NCI-H2196 treated with DMSO at 0.1 percent for 48 hours (cell line): ENCODE measurements around the gene SLC37A1.

Experiments
- DNase-seq: peaks from one replicate; lab custom pipeline; 2025; ENCODE audit not compliant: unreplicated experiment; lab: John Stamatoyannopoulos, UW

Gene SLC37A1

GRCh38 chr21:42572906-42573495, 59.3 kb downstream of the SLC37A1 start:
- DNase-seq: no peak

DNA sequence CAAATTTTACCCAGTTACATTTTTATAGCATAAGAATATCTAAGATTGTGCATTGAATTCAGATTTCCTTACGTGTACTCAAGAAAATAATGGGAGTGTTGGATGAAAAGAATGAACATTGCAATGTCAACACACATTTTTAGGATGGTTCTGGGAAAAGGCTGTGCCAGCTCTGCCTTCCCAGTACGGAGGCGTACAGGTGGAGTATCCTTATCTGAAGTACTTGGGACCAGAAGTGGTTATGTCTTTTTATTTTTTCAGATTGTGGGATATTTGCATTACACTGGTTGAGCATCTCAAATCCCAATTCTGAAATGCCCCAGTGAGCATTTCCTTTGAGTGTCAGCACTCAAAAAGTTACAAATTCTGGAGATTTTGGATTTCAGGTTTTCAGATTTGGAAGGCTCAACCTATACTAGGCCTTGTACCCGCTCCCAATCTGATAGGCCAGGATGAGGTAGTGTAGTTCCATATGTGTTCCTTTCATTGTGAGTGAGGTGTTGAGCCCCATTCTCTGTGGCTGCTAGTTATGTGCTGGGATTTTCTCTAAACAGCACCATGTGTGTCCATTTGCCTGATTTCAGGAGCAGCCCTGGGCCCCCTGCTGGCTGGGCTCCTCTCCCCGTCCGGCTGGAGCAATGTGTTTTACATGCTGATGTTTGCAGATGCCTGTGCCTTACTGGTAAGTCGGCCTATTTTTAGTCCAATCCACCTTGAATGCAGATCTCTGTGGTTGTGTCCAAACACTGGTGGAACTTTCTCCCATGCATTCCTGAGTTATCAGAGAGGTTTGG, 60.8 kb downstream of the SLC37A1 start:
- no peak for DNase-seq

GRCh38 chr21:42575111-42575510, 61.5 kb downstream of the SLC37A1 start:
- DNase-seq: no peak

DNA sequence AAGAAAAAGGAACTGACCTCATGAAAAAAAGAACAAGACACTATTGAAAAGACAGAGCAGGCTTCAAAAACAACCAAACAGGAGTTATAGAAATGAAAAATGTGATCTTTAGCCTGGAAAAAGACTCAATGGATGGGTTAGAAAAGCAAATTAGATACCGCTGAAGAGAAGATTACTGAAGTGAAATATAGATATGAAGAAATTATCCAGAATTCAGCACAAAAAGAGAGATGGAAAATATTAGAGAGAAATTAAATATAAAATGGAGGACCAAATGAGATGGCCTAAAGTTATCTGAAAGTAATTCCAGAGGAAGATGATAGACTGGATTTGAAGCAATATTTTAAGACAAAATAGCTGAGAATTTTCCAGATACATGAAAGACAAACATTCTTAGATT, 63.0 kb downstream of the SLC37A1 start:
- no peak for DNase-seq

GRCh38 chr21:42578034-42578433, 64.4 kb downstream of the SLC37A1 start:
- no peak for DNase-seq

- no peak for DNase-seq
Observed at GRCh38 chr21:42578761-42579415, 65.2 kb downstream of the SLC37A1 start.

- no peak for DNase-seq
Observed at GRCh38 chr21:42579456-42580075, 65.9 kb downstream of the SLC37A1 start.

GRCh38 chr21:42580076-42580792, 66.6 kb downstream of the SLC37A1 start:
- DNase-seq: no peak

- DNase-seq: no peak
Observed at GRCh38 chr21:42580793-42581321, 67.2 kb downstream of the SLC37A1 start.

DNA sequence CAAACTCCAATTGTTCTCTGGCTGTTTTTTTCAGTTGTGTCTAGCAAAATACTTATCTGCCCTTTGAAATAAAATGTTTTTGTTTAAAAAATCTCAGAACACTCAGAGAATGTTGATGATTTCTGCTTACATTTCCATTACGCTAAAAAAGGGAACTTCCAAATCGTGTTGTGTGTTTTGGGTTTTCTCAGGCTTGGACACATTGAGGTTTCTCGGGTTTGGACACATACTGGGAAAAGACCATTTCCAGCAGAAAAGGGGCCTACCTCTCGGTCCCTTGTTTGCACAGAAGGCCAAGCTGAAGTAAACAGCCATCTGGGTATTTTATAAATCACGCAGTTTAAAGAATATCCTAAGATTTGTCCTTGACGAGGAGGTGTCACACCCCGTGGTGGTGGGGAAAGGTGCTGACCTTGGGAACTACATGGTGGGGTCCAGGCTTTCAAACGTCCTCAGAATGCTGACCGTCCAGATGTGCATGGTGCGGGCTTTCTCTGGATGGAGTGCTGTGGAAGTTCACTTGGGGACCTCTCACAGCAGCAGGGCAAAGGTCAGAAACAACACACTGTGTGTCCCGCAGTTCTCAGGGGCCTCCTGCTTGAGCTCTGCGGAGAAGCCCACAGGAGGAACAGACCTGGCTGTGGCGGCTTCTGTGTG, 67.8 kb downstream of the SLC37A1 start:
- no peak for DNase-seq

- DNase-seq: no peak
Observed at GRCh38 chr21:42581993-42582786, 68.5 kb downstream of the SLC37A1 start.

GRCh38 chr21:42582787-42583476, 69.3 kb downstream of the SLC37A1 start:
- DNase-seq: no peak

DNA sequence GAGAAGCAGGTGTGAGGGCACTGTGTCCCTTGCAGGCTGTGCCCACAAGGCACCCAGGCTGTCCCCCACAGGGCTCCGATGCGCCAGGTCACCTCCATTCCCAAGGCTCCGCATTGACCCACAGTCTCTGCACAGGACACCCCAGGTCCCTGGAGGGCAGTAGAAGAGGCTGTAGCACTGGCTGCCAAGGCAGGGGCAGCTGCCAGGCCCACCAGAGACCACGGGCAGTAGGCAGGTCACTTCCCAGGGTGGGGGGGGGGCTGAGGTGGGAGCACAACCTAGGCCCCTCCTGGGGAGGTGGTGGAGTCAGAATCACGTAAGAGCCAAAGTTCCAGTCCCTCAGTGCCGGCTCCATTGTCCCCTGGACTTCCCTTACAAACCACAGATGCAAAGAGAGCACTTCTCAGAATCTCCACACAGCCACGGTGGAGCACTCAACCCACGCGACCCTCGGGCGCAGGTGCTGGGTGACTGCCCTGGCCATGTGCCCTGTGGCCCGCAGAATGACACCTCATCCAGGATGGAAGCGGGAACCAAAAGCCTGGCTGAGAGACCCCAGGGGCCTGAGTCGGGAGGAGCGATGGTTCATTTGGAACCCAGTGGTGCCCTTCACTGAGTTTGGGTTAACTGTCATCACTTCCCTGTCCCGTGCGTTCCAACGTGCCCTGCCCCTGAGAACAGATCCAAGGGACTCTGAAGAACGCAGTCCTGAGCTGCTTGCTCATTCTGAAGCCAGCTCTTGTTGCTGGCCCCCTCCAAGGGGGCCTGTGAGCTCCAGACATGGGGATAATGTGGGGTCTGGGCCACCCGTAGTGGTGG, 70.0 kb downstream of the SLC37A1 start:
- no peak for DNase-seq

- DNase-seq: no peak
Observed at GRCh38 chr21:42584296-42584641, 70.6 kb downstream of the SLC37A1 start.

DNA sequence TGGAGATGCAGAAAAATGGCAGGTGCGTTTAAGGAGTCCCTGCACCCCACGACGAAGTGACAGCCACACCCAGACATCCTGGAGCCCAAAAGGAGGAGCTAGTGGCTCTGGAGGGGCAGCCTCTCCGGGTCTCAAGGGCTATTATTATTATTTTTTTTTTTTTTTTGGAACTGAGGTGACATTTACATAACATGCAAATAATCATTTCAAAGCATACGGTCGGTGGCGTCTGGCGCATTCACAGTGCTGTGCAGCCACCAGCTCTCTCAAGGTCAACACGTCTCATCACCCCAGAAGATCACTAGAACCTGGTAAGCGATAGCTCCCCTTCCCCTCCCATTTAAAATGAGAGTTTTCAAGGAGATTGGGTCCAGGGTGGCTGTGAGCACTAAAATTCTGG, 72.2 kb downstream of the SLC37A1 start:
- no peak for DNase-seq

DNA sequence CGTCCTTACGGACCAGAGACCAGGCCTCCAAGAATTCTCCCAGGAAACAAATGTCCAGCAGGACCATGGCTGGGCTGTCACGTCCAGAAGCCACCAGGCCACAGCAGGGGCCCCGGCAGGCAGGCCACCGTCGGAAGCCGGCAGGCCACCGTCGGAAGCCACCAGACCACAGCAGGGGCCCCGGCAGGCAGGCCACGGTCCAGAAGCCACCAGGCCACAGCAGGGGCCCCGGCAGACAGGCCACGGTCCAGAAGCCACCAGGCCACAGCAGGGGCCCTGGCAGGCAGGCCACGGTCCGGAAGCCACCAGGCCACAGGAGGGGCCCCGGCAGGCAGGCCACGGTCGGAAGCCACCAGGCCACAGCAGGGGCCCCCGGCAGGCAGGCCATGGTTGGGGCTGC, 72.8 kb downstream of the SLC37A1 start:
- DNase-seq: no peak

GRCh38 chr21:42587036-42587435, 73.4 kb downstream of the SLC37A1 start:
- DNase-seq: no peak

- no peak for DNase-seq
Observed at GRCh38 chr21:42590431-42591131, 76.9 kb downstream of the SLC37A1 start.
